Ovary (tissue), 3 donors: ENCODE measurements around the gene LHX8.

Experiments
- CTCF ChIP-seq, 3 donors: fragments of 450-650 bp in 2 of 3; fragments of 200-600 bp in 1 of 3; IDR thresholded peaks; one replicate each; pipeline versions ENCODE4 v1.5.1 to v1.8.0; 2016 to 2022; ENCODE audit warnings: antibody characterized with exemption in 3 of 3, mild to moderate bottlenecking in 1 of 3
- POLR2A ChIP-seq: fragments of 450-650 bp; IDR thresholded peaks from one replicate; pipeline ENCODE4 v1.6.1; 2017; ENCODE audit warnings: antibody characterized with exemption, mild to moderate bottlenecking, moderate library complexity
- donor health status: DM: no; HTN: no; CAD: no.

- TF ChIP-seq CTCF (IDR thresholded peaks at IDR 0.05) (no peak), POLR2A (no peak)
Measured at GRCh38 chr1:75129983-75130789, 4.0 kb upstream of the LHX8 start.
